ENCODE data around the gene HLA-DRB1. TPM values are rescaled to one million over a fixed set of nuclear protein-coding genes. Genes with fewer than 3 reads are reported as not detected.

HLA-DRB1 gene
- total and polyA plus RNA-seq, 2 donors (not counting 3 experiments of a cell fraction or from before 2014, with no cell fraction given): not detected

- BruUV-seq (replicated peaks): no TSS peak
- ChIA-PET POLR2A (no interaction called here), CTCF (interaction anchor here (1.2 kb wide), 1 partner anchor 12 kb away, joined by 5 read pairs; no protein-coding TSS in a partner anchor)
- Histone ChIP-seq H3K36me3 (ENCODE audit: control insufficient read depth in 2 of 2, extremely low read depth in 1 of 2, insufficient read depth in 2 of 2, low read length in 2 of 2) (no peaks in the 10 kb centered on the region), H3K9ac (replicated peaks; ENCODE audit: extremely low read depth, insufficient read depth, low read length) (no peak overlapping the region), H2AFZ (ENCODE audit: low read depth, low read length) (no peak overlapping the region), H3K9me1 (replicated peaks; ENCODE audit: control insufficient read depth, extremely low read depth, insufficient read depth, low read length) (no peaks in the 10 kb centered on the region), H4K20me1 (replicated peaks; ENCODE audit: control insufficient read depth, extremely low read depth, insufficient read depth, low read length) (no peaks in the 10 kb centered on the region), H3K4me2 (ENCODE audit: insufficient read depth, low read length) (no peak overlapping the region), H3K27ac (ENCODE audit: insufficient read depth, low read depth, low read length) (no peak overlapping the region), H3K9me3 (replicated peaks; ENCODE audit: control insufficient read depth, insufficient read depth, low read length) (no peaks in the 10 kb centered on the region), H3K4me3 (replicated peaks in 1 of 3; ENCODE audit: insufficient read depth in 1 of 3, low read depth in 1 of 3, low read length in 3 of 3) (no peak overlapping the region), H3K79me2 (ENCODE audit: control insufficient read depth, insufficient read depth, low read length) (no peaks in the 10 kb centered on the region), H3K27me3 (ENCODE audit: control insufficient read depth in 2 of 2, insufficient read depth in 2 of 2, low read length in 2 of 2) (peaks cover 0 to 8% of the 10 kb centered on the region in 2 experiments), H3K4me1 (ENCODE audit: control insufficient read depth, extremely low read depth, insufficient read depth, low read length) (no peaks in the 10 kb centered on the region)
- TF ChIP-seq GATA2 (IDR thresholded peaks at IDR 0.05; ENCODE audit: insufficient read depth, insufficient read length, low read depth, low read length) (no peak), MAX (IDR thresholded peaks at IDR 0.05; ENCODE audit: insufficient read depth, insufficient read length) (no peak), JUN (IDR thresholded peaks at IDR 0.05; ENCODE audit: borderline replicate concordance, insufficient read depth, insufficient read length, low read depth) (peak; percentile 47), POLR2A (IDR thresholded peaks at IDR 0.05; ENCODE audit: low read depth, low read length) (no peak), POLR2AphosphoS5 (IDR thresholded peaks at IDR 0.05; ENCODE audit: insufficient read depth, low read depth, low read length) (no peak), FOS (IDR thresholded peaks at IDR 0.05; ENCODE audit: borderline replicate concordance, insufficient read depth, low read length) (peak; percentile 65)
- peak; percentile 96 for DNase-seq (ENCODE audit: low read depth, low spot score)
- intact Hi-C loops (cut with micrococcal nuclease) (no loop called here), dilution Hi-C loops (cut with MboI; ENCODE audit: extremely low pct_ligation_motif_present, low sequenced_read_pairs) (no loop called here)
- FAIRE-seq: peak; percentile 79
Measured at GRCh38 chr6:32609731-32610640, 20.3 kb upstream of the HLA-DRB1 start.

GRCh38 chr6:32609391-32609730 is 19.7 kb upstream of the HLA-DRB1 start:
- intact Hi-C loops (cut with micrococcal nuclease) (no loop called here), dilution Hi-C loops (cut with MboI; ENCODE audit: extremely low pct_ligation_motif_present, low sequenced_read_pairs) (no loop called here)
- ChIA-PET CTCF (interaction anchor here (1.2 kb wide), 1 partner anchor 13 kb away, joined by 5 read pairs; no protein-coding TSS in a partner anchor), POLR2A (no interaction called here)
- no TSS peak for BruUV-seq (replicated peaks)
- no peaks in the 10 kb centered on the region for H3K4me1 ChIP-seq (ENCODE audit: control insufficient read depth, extremely low read depth, insufficient read depth, low read length)
- no peaks in the 10 kb centered on the region for H3K79me2 ChIP-seq (ENCODE audit: control insufficient read depth, insufficient read depth, low read length)
- H3K4me2 ChIP-seq (ENCODE audit: insufficient read depth, low read length): no peak overlapping the region
- no peak for FAIRE-seq
- no peak overlapping the region for H3K4me3 ChIP-seq (replicated peaks in 1 of 3; ENCODE audit: insufficient read depth in 1 of 3, low read depth in 1 of 3, low read length in 3 of 3)
- no peaks in the 10 kb centered on the region for H3K9me3 ChIP-seq (replicated peaks; ENCODE audit: control insufficient read depth, insufficient read depth, low read length)
- no peaks in the 10 kb centered on the region for H4K20me1 ChIP-seq (replicated peaks; ENCODE audit: control insufficient read depth, extremely low read depth, insufficient read depth, low read length)
- TF ChIP-seq MAX (IDR thresholded peaks at IDR 0.05; ENCODE audit: insufficient read depth, insufficient read length): no peak
- no peak for TF ChIP-seq EZH2 (IDR thresholded peaks at IDR 0.05; ENCODE audit: borderline replicate concordance, low read depth, low read length, severe bottlenecking)
- TF ChIP-seq POLR2AphosphoS5 (IDR thresholded peaks at IDR 0.05; ENCODE audit: insufficient read depth, low read depth, low read length): no peak
- TF ChIP-seq JUN (IDR thresholded peaks at IDR 0.05; ENCODE audit: borderline replicate concordance, insufficient read depth, insufficient read length, low read depth): no peak
- TF ChIP-seq GATA2 (IDR thresholded peaks at IDR 0.05; ENCODE audit: insufficient read depth, insufficient read length, low read depth, low read length): no peak
- TF ChIP-seq MYC (IDR thresholded peaks at IDR 0.05; ENCODE audit: low read depth, low read length): no peak
- no peak for TF ChIP-seq FOS (IDR thresholded peaks at IDR 0.05; ENCODE audit: borderline replicate concordance, insufficient read depth, low read length)
- no peak for TF ChIP-seq POLR2A (IDR thresholded peaks at IDR 0.05; ENCODE audit: low read depth, low read length)
- TF ChIP-seq CTCF (IDR thresholded peaks at IDR 0.05; ENCODE audit: extremely low read depth in 1 of 2, insufficient read depth in 1 of 2, low read depth in 1 of 2, low read length in 2 of 2): no peak
- H3K27me3 ChIP-seq (ENCODE audit: control insufficient read depth in 2 of 2, insufficient read depth in 2 of 2, low read length in 2 of 2): peaks cover 0 to 8% of the 10 kb centered on the region in 2 experiments
- H3K9me1 ChIP-seq (replicated peaks; ENCODE audit: control insufficient read depth, extremely low read depth, insufficient read depth, low read length): no peaks in the 10 kb centered on the region
- H3K36me3 ChIP-seq (ENCODE audit: control insufficient read depth in 2 of 2, extremely low read depth in 1 of 2, insufficient read depth in 2 of 2, low read length in 2 of 2): no peaks in the 10 kb centered on the region
- H3K9ac ChIP-seq (replicated peaks; ENCODE audit: extremely low read depth, insufficient read depth, low read length): no peak overlapping the region
- DNase-seq (ENCODE audit: low read depth, low spot score): no peak
- no peak overlapping the region for H3K27ac ChIP-seq (ENCODE audit: insufficient read depth, low read depth, low read length)
- H2AFZ ChIP-seq (ENCODE audit: low read depth, low read length): no peak overlapping the region
